ENCODE results near the gene AP1AR. TPM values are rescaled to one million over a fixed set of nuclear protein-coding genes. Genes with fewer than 3 reads are reported as not detected.

The AP1AR gene
- total RNA-seq, 1 experiment from 2014 or later: 34.5 TPM

- peak; percentile 69 for DNase-seq
- H3K79me2 ChIP-seq (ENCODE audit: low read length): peaks cover 71% of the 10 kb centered on the region
Measured at GRCh38 chr4:112284662-112285411, 53.2 kb downstream of the AP1AR start.

GRCh38 chr4:112287258-112287989, 55.8 kb downstream of the AP1AR start:
- H3K79me2 ChIP-seq (ENCODE audit: low read length): peaks cover 45% of the 10 kb centered on the region
- H3K4me1 ChIP-seq (ENCODE audit: low read length): peaks cover 63% of the 10 kb centered on the region
- H4K20me1 ChIP-seq (ENCODE audit: insufficient read depth, low read depth, low read length): no peaks in the 10 kb centered on the region
- H3K9me3 ChIP-seq (ENCODE audit: low read length): no peaks in the 10 kb centered on the region
- peak overlapping the region; percentile 75 for H3K4me3 ChIP-seq (ENCODE audit: low read length)
- peak; percentile 80 for DNase-seq
- 0 out of 2 replicates have a peak overlapping the region, but pooled peaks have one; percentile 9 for H2AFZ ChIP-seq (ENCODE audit: low read length)
- no peaks in the 10 kb centered on the region for H3K27me3 ChIP-seq (ENCODE audit: low read length)
- no peaks in the 10 kb centered on the region for H3K9me2 ChIP-seq (replicated peaks; ENCODE audit: insufficient read depth, low read length)
- peak overlapping the region; percentile 93 for H3K4me2 ChIP-seq (ENCODE audit: low read depth, low read length, poor library complexity, severe bottlenecking)
- peak overlapping the region; percentile 56 for H3K9ac ChIP-seq (ENCODE audit: low read length)
- H3K27ac ChIP-seq (ENCODE audit: low read length): peak overlapping the region; percentile 81
- 0 out of 2 replicates have a peak, but pooled peaks cover 2% of the 10 kb centered on the region for H3K36me3 ChIP-seq (ENCODE audit: insufficient read depth, low read length)

More at GRCh38 chr4:112284662-112285411, 53.2 kb downstream of the AP1AR start:
- peak overlapping the region; percentile 84 for H3K9ac ChIP-seq (ENCODE audit: low read length)
- peaks cover 83% of the 10 kb centered on the region for H3K4me1 ChIP-seq (ENCODE audit: low read length)
- H2AFZ ChIP-seq (ENCODE audit: low read length): peak overlapping the region; percentile 23; the same call in 1 of the 2 replicates
- peaks cover 16% of the 10 kb centered on the region for H3K36me3 ChIP-seq (ENCODE audit: insufficient read depth, low read length)
- peak overlapping the region; percentile 75 for H3K4me3 ChIP-seq (ENCODE audit: low read length)
- no peaks in the 10 kb centered on the region for H3K9me2 ChIP-seq (replicated peaks; ENCODE audit: insufficient read depth, low read length)
- H3K27me3 ChIP-seq (ENCODE audit: low read length): no peaks in the 10 kb centered on the region
- peak overlapping the region; percentile 81 for H3K27ac ChIP-seq (ENCODE audit: low read length)
- peak overlapping the region; percentile 93 for H3K4me2 ChIP-seq (ENCODE audit: low read depth, low read length, poor library complexity, severe bottlenecking)
- H3K9me3 ChIP-seq (ENCODE audit: low read length): no peaks in the 10 kb centered on the region
- H4K20me1 ChIP-seq (ENCODE audit: insufficient read depth, low read depth, low read length): no peaks in the 10 kb centered on the region

GRCh38 chr4:112288455-112288854, 56.9 kb downstream of the AP1AR start:
- Histone ChIP-seq H3K4me2 (ENCODE audit: low read depth, low read length, poor library complexity, severe bottlenecking) (peak overlapping the region; percentile 93), H3K9me3 (ENCODE audit: low read length) (no peaks in the 10 kb centered on the region), H3K27ac (ENCODE audit: low read length) (peak overlapping the region; percentile 81), H3K27me3 (ENCODE audit: low read length) (no peaks in the 10 kb centered on the region), H3K4me3 (ENCODE audit: low read length) (peak overlapping the region; percentile 39), H3K9ac (ENCODE audit: low read length) (peak overlapping the region; percentile 43), H2AFZ (ENCODE audit: low read length) (peak overlapping the region; percentile 73; the same call in 1 of the 2 replicates), H3K9me2 (replicated peaks; ENCODE audit: insufficient read depth, low read length) (no peaks in the 10 kb centered on the region), H3K4me1 (ENCODE audit: low read length) (peaks cover 52% of the 10 kb centered on the region), H4K20me1 (ENCODE audit: insufficient read depth, low read depth, low read length) (no peaks in the 10 kb centered on the region), H3K36me3 (ENCODE audit: insufficient read depth, low read length) (no peaks in the 10 kb centered on the region), H3K79me2 (ENCODE audit: low read length) (peaks cover 34% of the 10 kb centered on the region)
- peak; percentile 69 for DNase-seq

- peak overlapping the region; percentile 85 for H2AFZ ChIP-seq (ENCODE audit: low read length)
- H3K4me2 ChIP-seq (ENCODE audit: low read depth, low read length, poor library complexity, severe bottlenecking): peak overlapping the region; percentile 93
- peaks cover 44% of the 10 kb centered on the region for H3K4me1 ChIP-seq (ENCODE audit: low read length)
- no peaks in the 10 kb centered on the region for H3K9me2 ChIP-seq (replicated peaks; ENCODE audit: insufficient read depth, low read length)
- H3K27ac ChIP-seq (ENCODE audit: low read length): peak overlapping the region; percentile 81; the same call in 1 of the 2 replicates
- H3K27me3 ChIP-seq (ENCODE audit: low read length): no peaks in the 10 kb centered on the region
- H3K9ac ChIP-seq (ENCODE audit: low read length): no peak overlapping the region
- no peaks in the 10 kb centered on the region for H4K20me1 ChIP-seq (ENCODE audit: insufficient read depth, low read depth, low read length)
- H3K36me3 ChIP-seq (ENCODE audit: insufficient read depth, low read length): no peaks in the 10 kb centered on the region
- no peaks in the 10 kb centered on the region for H3K9me3 ChIP-seq (ENCODE audit: low read length)
- H3K4me3 ChIP-seq (ENCODE audit: low read length): no peak overlapping the region
- peaks cover 23% of the 10 kb centered on the region for H3K79me2 ChIP-seq (ENCODE audit: low read length)
- DNase-seq: no peak
Measured at GRCh38 chr4:112289407-112290253, 58.0 kb downstream of the AP1AR start.

- peak overlapping the region; percentile 85; the same call in 1 of the 2 replicates for H2AFZ ChIP-seq (ENCODE audit: low read length)
- DNase-seq: no peak
- no peak overlapping the region for H3K9ac ChIP-seq (ENCODE audit: low read length)
- peak overlapping the region; percentile 34; the same call in 1 of the 2 replicates for H3K27ac ChIP-seq (ENCODE audit: low read length)
- no peaks in the 10 kb centered on the region for H3K9me3 ChIP-seq (ENCODE audit: low read length)
- no peak overlapping the region for H3K4me3 ChIP-seq (ENCODE audit: low read length)
- no peaks in the 10 kb centered on the region for H4K20me1 ChIP-seq (ENCODE audit: insufficient read depth, low read depth, low read length)
- H3K79me2 ChIP-seq (ENCODE audit: low read length): peaks cover 16% of the 10 kb centered on the region
- H3K4me1 ChIP-seq (ENCODE audit: low read length): peaks cover 44% of the 10 kb centered on the region
- H3K4me2 ChIP-seq (ENCODE audit: low read depth, low read length, poor library complexity, severe bottlenecking): no peak overlapping the region
- no peaks in the 10 kb centered on the region for H3K9me2 ChIP-seq (replicated peaks; ENCODE audit: insufficient read depth, low read length)
- no peaks in the 10 kb centered on the region for H3K36me3 ChIP-seq (ENCODE audit: insufficient read depth, low read length)
- H3K27me3 ChIP-seq (ENCODE audit: low read length): no peaks in the 10 kb centered on the region
Measured at GRCh38 chr4:112290341-112290740, 58.8 kb downstream of the AP1AR start.

- Histone ChIP-seq H3K4me3 (ENCODE audit: low read length) (peak within 1 kb of the TSS; percentile 62), H3K4me1 (ENCODE audit: low read length) (peaks cover 27% of the 10 kb centered on the region), H2AFZ (ENCODE audit: low read length) (peak within 1 kb of the TSS; percentile 53), H4K20me1 (ENCODE audit: insufficient read depth, low read depth, low read length) (no peaks in the 10 kb centered on the region), H3K27ac (ENCODE audit: low read length) (peak within 1 kb of the TSS; percentile 19), H3K9ac (ENCODE audit: low read length) (peak within 1 kb of the TSS; percentile 57), H3K9me2 (replicated peaks; ENCODE audit: insufficient read depth, low read length) (no peaks in the 10 kb centered on the region), H3K9me3 (ENCODE audit: low read length) (no peaks in the 10 kb centered on the region), H3K4me2 (ENCODE audit: low read depth, low read length, poor library complexity, severe bottlenecking) (peak within 1 kb of the TSS; percentile 87), H3K36me3 (ENCODE audit: insufficient read depth, low read length) (no peaks in the 10 kb centered on the region), H3K79me2 (ENCODE audit: low read length) (no peaks in the 10 kb centered on the region), H3K27me3 (ENCODE audit: low read length) (no peaks in the 10 kb centered on the region)
- peak; percentile 83 for DNase-seq
Measured at GRCh38 chr4:112296949-112297880, 65.6 kb downstream of the AP1AR start, which contains the start of gene ALPK1. Gene ALPK1, plus strand, starts transcription at chr4:112297369.

- H3K9me3 ChIP-seq (ENCODE audit: low read length): no peaks in the 10 kb centered on the region
- no peaks in the 10 kb centered on the region for H4K20me1 ChIP-seq (ENCODE audit: insufficient read depth, low read depth, low read length)
- no peaks in the 10 kb centered on the region for H3K9me2 ChIP-seq (replicated peaks; ENCODE audit: insufficient read depth, low read length)
- no peak overlapping the region for H3K4me2 ChIP-seq (ENCODE audit: low read depth, low read length, poor library complexity, severe bottlenecking)
- no peak for DNase-seq
- no peak overlapping the region for H3K27ac ChIP-seq (ENCODE audit: low read length)
- H2AFZ ChIP-seq (ENCODE audit: low read length): no peak overlapping the region
- H3K9ac ChIP-seq (ENCODE audit: low read length): no peak overlapping the region
- H3K79me2 ChIP-seq (ENCODE audit: low read length): no peaks in the 10 kb centered on the region
- H3K36me3 ChIP-seq (ENCODE audit: insufficient read depth, low read length): no peaks in the 10 kb centered on the region
- no peak overlapping the region for H3K4me3 ChIP-seq (ENCODE audit: low read length)
- H3K4me1 ChIP-seq (ENCODE audit: low read length): peaks cover 27% of the 10 kb centered on the region
- H3K27me3 ChIP-seq (ENCODE audit: low read length): no peaks in the 10 kb centered on the region
Measured at GRCh38 chr4:112299721-112300120, 68.1 kb downstream of the AP1AR start.

Data from Karpas-422 (cell line).